ENCODE results near the gene BCL6.

Gene BCL6

GRCh38 chr3:187792521-187792920 lies 47.3 kb upstream of the BCL6 start:
- TF ChIP-seq ARNTL (CRISPR knock-in tag; IDR thresholded peaks at IDR 0.05; ENCODE audit: borderline replicate concordance, low read depth), result no peak
- no peak for ATAC-seq

DNA sequence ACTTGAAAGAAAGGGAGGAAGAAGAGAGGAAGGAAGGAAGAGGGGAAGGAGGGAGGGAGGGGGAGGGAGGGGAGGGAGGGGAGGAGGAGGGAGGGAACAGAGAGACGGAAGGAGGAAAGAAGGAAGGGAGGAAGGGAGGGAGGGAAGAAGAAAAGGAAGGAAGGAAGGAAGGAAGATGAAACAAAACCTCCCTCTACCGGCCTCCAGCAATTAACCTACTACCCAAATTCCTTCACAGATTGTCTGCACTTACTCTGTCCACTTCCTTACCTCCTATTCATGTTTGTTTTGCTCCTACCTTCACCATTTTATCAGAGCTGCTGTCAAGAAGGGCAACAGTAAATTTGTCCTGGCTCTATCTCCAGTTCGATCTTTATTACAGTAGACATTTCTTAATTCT lies 44.6 kb upstream of the BCL6 start:
- TF ChIP-seq CREB5 (CRISPR knock-in tag; IDR thresholded peaks at IDR 0.05; ENCODE audit: low read depth), result no peak
- no peak for TF ChIP-seq ZNF565 (CRISPR knock-in tag; conservative IDR thresholded peaks at IDR 0.05; ENCODE audit: low read depth)
- TF ChIP-seq RARB (CRISPR knock-in tag; IDR thresholded peaks at IDR 0.05), result no peak
- TF ChIP-seq ZFP30 (CRISPR knock-in tag; IDR thresholded peaks at IDR 0.05), result no peak
- no peak for TF ChIP-seq ZC3H10 (CRISPR knock-in tag; IDR thresholded peaks at IDR 0.05)
- TF ChIP-seq BACH2 (CRISPR knock-in tag; IDR thresholded peaks at IDR 0.05; ENCODE audit: borderline replicate concordance), result no peak
- TF ChIP-seq, protein P1, sequence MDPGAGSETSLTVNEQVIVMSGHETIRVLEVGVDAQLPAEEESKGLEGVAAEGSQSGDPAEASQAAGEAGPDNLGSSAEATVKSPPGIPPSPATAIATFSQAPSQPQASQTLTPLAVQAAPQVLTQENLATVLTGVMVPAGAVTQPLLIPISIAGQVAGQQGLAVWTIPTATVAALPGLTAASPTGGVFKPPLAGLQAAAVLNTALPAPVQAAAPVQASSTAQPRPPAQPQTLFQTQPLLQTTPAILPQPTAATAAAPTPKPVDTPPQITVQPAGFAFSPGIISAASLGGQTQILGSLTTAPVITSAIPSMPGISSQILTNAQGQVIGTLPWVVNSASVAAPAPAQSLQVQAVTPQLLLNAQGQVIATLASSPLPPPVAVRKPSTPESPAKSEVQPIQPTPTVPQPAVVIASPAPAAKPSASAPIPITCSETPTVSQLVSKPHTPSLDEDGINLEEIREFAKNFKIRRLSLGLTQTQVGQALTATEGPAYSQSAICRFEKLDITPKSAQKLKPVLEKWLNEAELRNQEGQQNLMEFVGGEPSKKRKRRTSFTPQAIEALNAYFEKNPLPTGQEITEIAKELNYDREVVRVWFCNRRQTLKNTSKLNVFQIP (CRISPR knock-in tag; IDR thresholded peaks at IDR 0.05; ENCODE audit: borderline replicate concordance, low read depth), result no peak
- no peak for TF ChIP-seq ISL1 (CRISPR knock-in tag; IDR thresholded peaks at IDR 0.05)
- no peak for TF ChIP-seq SNAI2 (CRISPR knock-in tag; IDR thresholded peaks at IDR 0.05)
- no peak for TF ChIP-seq CSDC2 (CRISPR knock-in tag; IDR thresholded peaks at IDR 0.05)
- no peak for TF ChIP-seq TSHZ2 (CRISPR knock-in tag; IDR thresholded peaks at IDR 0.05)
- TF ChIP-seq ZFP3 (CRISPR knock-in tag; IDR thresholded peaks at IDR 0.05), result no peak
- TF ChIP-seq GLIS3 (CRISPR knock-in tag; IDR thresholded peaks at IDR 0.05), result no peak
- no peak for TF ChIP-seq PATZ1 (CRISPR knock-in tag; IDR thresholded peaks at IDR 0.05; ENCODE audit: borderline replicate concordance)
- no peak for TF ChIP-seq TCF4 (CRISPR knock-in tag; IDR thresholded peaks at IDR 0.05; ENCODE audit: borderline replicate concordance)
- no peak for TF ChIP-seq ZNF8 (CRISPR knock-in tag; IDR thresholded peaks at IDR 0.05)
- ATAC-seq, result no peak

DNA sequence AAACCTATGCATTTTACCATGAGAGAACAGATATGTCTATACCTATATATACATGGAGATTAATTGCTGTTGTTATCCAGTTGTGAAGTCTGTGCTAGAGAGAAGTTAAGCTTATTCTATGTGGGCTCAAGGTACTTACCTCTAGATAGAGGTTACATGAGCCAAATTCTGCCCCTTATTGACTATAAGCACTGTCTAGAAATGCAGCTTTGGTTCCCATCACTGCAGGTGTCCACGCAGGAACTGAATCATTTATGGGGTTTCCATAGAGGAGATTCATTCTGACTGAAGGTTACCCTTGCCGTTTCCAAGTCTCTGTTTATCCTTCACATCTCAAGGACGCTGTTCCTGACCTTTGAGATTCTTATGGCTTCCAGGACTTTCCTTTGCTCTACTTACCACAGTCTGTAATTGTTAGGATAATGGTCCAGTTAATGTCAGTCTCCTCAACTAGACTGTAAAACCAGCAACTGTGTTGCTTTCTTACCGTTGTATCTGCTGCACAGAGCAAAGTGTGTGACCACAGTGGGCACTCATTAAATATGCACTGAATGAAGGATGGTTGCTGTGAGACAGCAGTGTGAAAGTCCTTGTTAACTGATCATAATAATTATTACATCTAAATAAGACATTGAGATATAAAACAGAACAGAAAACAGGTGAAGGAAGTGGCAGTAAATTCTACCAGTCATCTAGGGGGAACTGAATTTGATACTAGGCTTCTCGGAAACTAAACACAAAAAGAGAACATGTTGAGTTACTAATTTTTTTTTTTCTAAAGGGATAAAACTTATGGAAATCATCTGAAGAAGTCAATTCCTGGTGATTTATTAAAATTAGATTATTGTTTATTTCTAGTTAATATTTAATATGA lies 44.0 kb upstream of the BCL6 start:
- TF ChIP-seq ZNF8 (CRISPR knock-in tag; IDR thresholded peaks at IDR 0.05), result no peak
- no peak for TF ChIP-seq ISL1 (CRISPR knock-in tag; IDR thresholded peaks at IDR 0.05)
- TF ChIP-seq ZNF70 (CRISPR knock-in tag; IDR thresholded peaks at IDR 0.05), result no peak
- no peak for TF ChIP-seq RARB (CRISPR knock-in tag; IDR thresholded peaks at IDR 0.05)
- TF ChIP-seq PPARA (CRISPR knock-in tag; IDR thresholded peaks at IDR 0.05; ENCODE audit: borderline replicate concordance), result no peak
- TF ChIP-seq CREB5 (CRISPR knock-in tag; IDR thresholded peaks at IDR 0.05; ENCODE audit: low read depth), result no peak
- TF ChIP-seq ZFP30 (CRISPR knock-in tag; IDR thresholded peaks at IDR 0.05), result no peak
- no peak for TF ChIP-seq TCF4 (CRISPR knock-in tag; IDR thresholded peaks at IDR 0.05; ENCODE audit: borderline replicate concordance)
- no peak for TF ChIP-seq CSRNP3 (CRISPR knock-in tag; IDR thresholded peaks at IDR 0.05)
- TF ChIP-seq, protein P1 (CRISPR knock-in tag; IDR thresholded peaks at IDR 0.05; ENCODE audit: borderline replicate concordance, low read depth), result no peak
- TF ChIP-seq PATZ1 (CRISPR knock-in tag; IDR thresholded peaks at IDR 0.05; ENCODE audit: borderline replicate concordance), result no peak
- no peak for TF ChIP-seq ESRRG (CRISPR knock-in tag; IDR thresholded peaks at IDR 0.05)
- TF ChIP-seq CSDC2 (CRISPR knock-in tag; IDR thresholded peaks at IDR 0.05), result no peak
- no peak for TF ChIP-seq SNAI2 (CRISPR knock-in tag; IDR thresholded peaks at IDR 0.05)
- no peak for TF ChIP-seq GLIS3 (CRISPR knock-in tag; IDR thresholded peaks at IDR 0.05)
- TF ChIP-seq OSR1 (CRISPR knock-in tag; IDR thresholded peaks at IDR 0.05), result no peak
- TF ChIP-seq ZFP3 (CRISPR knock-in tag; IDR thresholded peaks at IDR 0.05), result no peak
- no peak for TF ChIP-seq BACH2 (CRISPR knock-in tag; IDR thresholded peaks at IDR 0.05; ENCODE audit: borderline replicate concordance)
- ATAC-seq, result no peak
